ENCODE results near the gene HMSD. TPM values are rescaled to one million over a fixed set of nuclear protein-coding genes. Genes with fewer than 3 reads are reported as not detected.

The HMSD gene
- total RNA-seq, 1 experiment from 2014 or later, result 3.0 TPM

- DNase-seq (ENCODE audit: low spot score) (no peak), ATAC-seq (no peak)
- H3K27ac Mint-ChIP-seq, result no peak overlapping the region
- TF ChIP-seq TEAD4 (CRISPR knock-in tag; IDR thresholded peaks at IDR 0.05), result no peak
- TF ChIP-seq PRRX2 (CRISPR knock-in tag; IDR thresholded peaks at IDR 0.05), result no peak
- ChIA-PET CTCF (no interaction called here), POLR2A (no interaction called here)
- peaks cover 11% of the 10 kb centered on the region for H3K9me3 Mint-ChIP-seq
- H3K27me3 Mint-ChIP-seq (ENCODE audit: low read depth), result 0 out of 2 replicates have a peak, but pooled peaks cover 6% of the 10 kb centered on the region
- peaks cover 5% of the 10 kb centered on the region for H3K36me3 Mint-ChIP-seq
- H3K4me1 Mint-ChIP-seq, result no peaks in the 10 kb centered on the region
- H3K4me3 Mint-ChIP-seq, result no peak overlapping the region
Observed at GRCh38 chr18:63987743-63988142, 38.6 kb downstream of the HMSD start.

- no peaks in the 10 kb centered on the region for H3K4me1 Mint-ChIP-seq
- TF ChIP-seq ERG (CRISPR knock-in tag; IDR thresholded peaks at IDR 0.05), result no peak
- no peak for TF ChIP-seq GABPB1 (CRISPR knock-in tag; IDR thresholded peaks at IDR 0.05)
- TF ChIP-seq ZMAT4 (CRISPR knock-in tag; IDR thresholded peaks at IDR 0.05), result no peak
- TF ChIP-seq CREB1 (CRISPR knock-in tag; IDR thresholded peaks at IDR 0.05), result no peak
- TF ChIP-seq ARID4B (CRISPR knock-in tag; IDR thresholded peaks at IDR 0.05; ENCODE audit: borderline replicate concordance), result no peak
- TF ChIP-seq TP53 (CRISPR knock-in tag; IDR thresholded peaks at IDR 0.05), result no peak
- TF ChIP-seq PREB (CRISPR knock-in tag; IDR thresholded peaks at IDR 0.05; ENCODE audit: borderline replicate concordance), result no peak
- no peak for TF ChIP-seq HMGXB4 (CRISPR knock-in tag; IDR thresholded peaks at IDR 0.05)
- TF ChIP-seq ELF4 (CRISPR knock-in tag; IDR thresholded peaks at IDR 0.05; ENCODE audit: low read depth), result no peak
- no peak for TF ChIP-seq IRF1 (CRISPR knock-in tag; IDR thresholded peaks at IDR 0.05)
- no peak for TF ChIP-seq FOXP1 (CRISPR knock-in tag; IDR thresholded peaks at IDR 0.05; ENCODE audit: borderline replicate concordance)
- TF ChIP-seq SMAD3 (CRISPR knock-in tag; IDR thresholded peaks at IDR 0.05; ENCODE audit: borderline replicate concordance), result no peak
- no peak for TF ChIP-seq CTCF (IDR thresholded peaks at IDR 0.05)
- TF ChIP-seq GTF2I (CRISPR knock-in tag; conservative IDR thresholded peaks at IDR 0.05), result no peak
- TF ChIP-seq SMAD4 (CRISPR knock-in tag; IDR thresholded peaks at IDR 0.05), result no peak
- no peak for TF ChIP-seq ZNF317 (CRISPR knock-in tag; IDR thresholded peaks at IDR 0.05; ENCODE audit: borderline replicate concordance, low read depth)
- no peak for TF ChIP-seq RELA (CRISPR knock-in tag; IDR thresholded peaks at IDR 0.05; ENCODE audit: borderline replicate concordance)
- TF ChIP-seq GRHL2 (CRISPR knock-in tag; IDR thresholded peaks at IDR 0.05; ENCODE audit: insufficient replicate concordance, severe bottlenecking), result no peak
- no peak for TF ChIP-seq MYBL2 (CRISPR knock-in tag; IDR thresholded peaks at IDR 0.05)
- H3K9me3 Mint-ChIP-seq, result peaks cover 45% of the 10 kb centered on the region
- ChIA-PET CTCF (no interaction called here), POLR2A (no interaction called here)
- no peak overlapping the region for H3K4me3 Mint-ChIP-seq
- peaks cover 8% of the 10 kb centered on the region for H3K27me3 Mint-ChIP-seq (ENCODE audit: low read depth)
- DNase-seq (ENCODE audit: low spot score) (no peak), ATAC-seq (no peak)
- peaks cover 18% of the 10 kb centered on the region for H3K36me3 Mint-ChIP-seq
- H3K27ac Mint-ChIP-seq, result no peak overlapping the region
Observed at GRCh38 chr18:63992751-63993150, 43.6 kb downstream of the HMSD start.
